WTC11 (cell line): ENCODE measurements around the gene ERG28. TPM values are rescaled to one million over a fixed set of nuclear protein-coding genes. Genes with fewer than 3 reads are reported as not detected.

Experiments
- ATAC-seq: fragments of 200-7000 bp; cut with Tn5 transposase; 2 replicates; pipeline ENCODE4 v1.10.0; 2021; ENCODE audit warnings: mild to moderate bottlenecking, moderate library complexity
- CTCF ChIA-PET: fragments of 300-600 bp; sonication (Branson Sonifier 250); formaldehyde crosslinking; loops from one replicate; lab custom pipeline; 2021; ENCODE audit warnings: antibody characterized with exemption; lab: Charles Lee
- POLR2A ChIA-PET: fragments of 350-600 bp; sonication (Branson Sonifier 250); formaldehyde crosslinking; loops from one replicate; lab custom pipeline; 2021; ENCODE audit warnings: antibody characterized with exemption; lab: Charles Lee
- DNase-seq: peaks from one replicate; pipeline ENCODE4 v3.0.0; 2021; ENCODE audit warnings: low spot score
- H3K27ac Mint-ChIP-seq: 2 replicates; pipeline ENCODE4 v1.8.0; 2021; ENCODE audit warnings: mixed read lengths
- H3K27me3 Mint-ChIP-seq: 2 replicates; pipeline ENCODE4 v1.8.0; 2021; ENCODE audit warnings: low read depth, mild to moderate bottlenecking, moderate library complexity, mixed read lengths
- H3K36me3 Mint-ChIP-seq: 2 replicates; pipeline ENCODE4 v1.8.0; 2021; ENCODE audit warnings: mixed read lengths
- H3K4me1 Mint-ChIP-seq: 2 replicates; pipeline ENCODE4 v1.8.0; 2022; ENCODE audit warnings: mixed read lengths
- H3K4me3 Mint-ChIP-seq: 2 replicates; pipeline ENCODE4 v1.8.0; 2021; ENCODE audit warnings: mild to moderate bottlenecking, moderate library complexity, mixed read lengths
- H3K9me3 Mint-ChIP-seq: 2 replicates; pipeline ENCODE4 v1.8.0; 2021; ENCODE audit warnings: mixed read lengths
- ELF4 ChIP-seq: sonication (generic); formaldehyde crosslinking; IDR thresholded peaks from 2 replicates; pipeline ENCODE4 v1.8.1; 2022; ENCODE audit warnings: low read depth, mild to moderate bottlenecking, moderate library complexity, missing genetic modification reagents
- FOXP1 ChIP-seq: sonication (generic); formaldehyde crosslinking; IDR thresholded peaks from 2 replicates; pipeline ENCODE4 v1.8.0; 2022; ENCODE audit warnings: missing genetic modification reagents, mild to moderate bottlenecking, moderate library complexity, borderline replicate concordance
- GTF2I ChIP-seq: fragments of 250-450 bp; sonication (Bioruptor Pico); conservative IDR thresholded peaks from 2 replicates; pipeline ENCODE4 v1.4.0; 2021; ENCODE audit warnings: mild to moderate bottlenecking
- HMGA2 ChIP-seq: fragments of 250-450 bp; sonication (Bioruptor Pico); IDR thresholded peaks from 2 replicates; pipeline ENCODE4 v1.4.0; 2021; ENCODE audit warnings: mild to moderate bottlenecking, moderate library complexity
- JAZF1 ChIP-seq: fragments of 250-450 bp; sonication (Bioruptor Pico); IDR thresholded peaks from 2 replicates; pipeline ENCODE4 v1.9.0; 2021; ENCODE audit warnings: moderate library complexity, mild to moderate bottlenecking, inconsistent platforms
- MXD4 ChIP-seq: fragments of 250-450 bp; sonication (Bioruptor Pico); IDR thresholded peaks from 2 replicates; pipeline ENCODE4 v1.8.0; 2021; ENCODE audit warnings: mild to moderate bottlenecking, moderate library complexity, borderline replicate concordance
- NR1H2 ChIP-seq: sonication (generic); formaldehyde crosslinking; IDR thresholded peaks from 2 replicates; pipeline ENCODE4 v1.9.0; 2021; ENCODE audit warnings: mild to moderate bottlenecking, moderate library complexity, missing genetic modification reagents
- NR3C1 ChIP-seq: sonication (generic); formaldehyde crosslinking; conservative IDR thresholded peaks from 2 replicates; pipeline ENCODE4 v1.8.1; 2023; ENCODE audit warnings: low read depth, mild to moderate bottlenecking, missing genetic modification reagents
- SMAD3 ChIP-seq: sonication (generic); formaldehyde crosslinking; IDR thresholded peaks from 2 replicates; pipeline ENCODE4 v1.8.0; 2022; ENCODE audit warnings: missing genetic modification reagents, mild to moderate bottlenecking, borderline replicate concordance
- ZNF121 ChIP-seq: sonication (generic); formaldehyde crosslinking; IDR thresholded peaks from 2 replicates; pipeline ENCODE4 v1.8.0; 2023; ENCODE audit warnings: missing genetic modification reagents
- ZNF219 ChIP-seq: sonication (generic); formaldehyde crosslinking; IDR thresholded peaks from 2 replicates; pipeline ENCODE4 v1.8.0; 2023; ENCODE audit warnings: missing genetic modification reagents, mild to moderate bottlenecking, borderline replicate concordance
- ZNF416 ChIP-seq: fragments of 250-450 bp; sonication (Bioruptor Pico); IDR thresholded peaks from 2 replicates; pipeline ENCODE4 v1.9.0; 2021; ENCODE audit warnings: mild to moderate bottlenecking, inconsistent platforms
- total RNA-seq: library from RNA; stranded (reverse); gene quantifications from 3 replicates; pipeline ENCODE4 v1.2.3, GENCODE V29; 2021
- TF ChIP-seq, protein P1 (sequence below): sonication (generic); formaldehyde crosslinking; IDR thresholded peaks from 2 replicates; pipeline ENCODE4 v1.8.1; 2023; ENCODE audit warnings: mild to moderate bottlenecking, moderate library complexity, missing genetic modification reagents
- TF ChIP-seq, protein P2 (sequence below): sonication (generic); formaldehyde crosslinking; IDR thresholded peaks from 2 replicates; pipeline ENCODE4 v1.8.1; 2023; ENCODE audit warnings: mild to moderate bottlenecking, missing genetic modification reagents
- TF ChIP-seq, protein P3 (sequence below): sonication (generic); formaldehyde crosslinking; IDR thresholded peaks from 2 replicates; pipeline ENCODE4 v1.8.1; 2023; ENCODE audit warnings: mild to moderate bottlenecking, missing genetic modification reagents, moderate library complexity
- TF ChIP-seq, protein P4 (sequence below): sonication (generic); formaldehyde crosslinking; IDR thresholded peaks from 2 replicates; pipeline ENCODE4 v1.8.1; 2023; ENCODE audit warnings: mild to moderate bottlenecking, missing genetic modification reagents, borderline replicate concordance
- TF ChIP-seq, protein P5 (sequence below): sonication (generic); formaldehyde crosslinking; IDR thresholded peaks from 2 replicates; pipeline ENCODE4 v1.8.0; 2022; ENCODE audit warnings: mild to moderate bottlenecking, missing genetic modification reagents
- TF ChIP-seq, protein P6 (sequence below): fragments of 250-450 bp; sonication (Bioruptor Pico); IDR thresholded peaks from 2 replicates; pipeline ENCODE4 v1.9.0; 2021; ENCODE audit warnings: mild to moderate bottlenecking
- TF ChIP-seq, protein P7 (sequence below): fragments of 250-450 bp; sonication (Bioruptor Pico); IDR thresholded peaks from 2 replicates; pipeline ENCODE4 v1.9.0; 2021; ENCODE audit warnings: mild to moderate bottlenecking
- TF ChIP-seq, protein P8 (sequence below): sonication (generic); formaldehyde crosslinking; IDR thresholded peaks from 2 replicates; pipeline ENCODE4 v1.8.0; 2022; ENCODE audit warnings: mild to moderate bottlenecking, missing genetic modification reagents

ERG28 gene
- total RNA-seq, 1 experiment from 2014 or later, result 27.9 TPM

DNA sequence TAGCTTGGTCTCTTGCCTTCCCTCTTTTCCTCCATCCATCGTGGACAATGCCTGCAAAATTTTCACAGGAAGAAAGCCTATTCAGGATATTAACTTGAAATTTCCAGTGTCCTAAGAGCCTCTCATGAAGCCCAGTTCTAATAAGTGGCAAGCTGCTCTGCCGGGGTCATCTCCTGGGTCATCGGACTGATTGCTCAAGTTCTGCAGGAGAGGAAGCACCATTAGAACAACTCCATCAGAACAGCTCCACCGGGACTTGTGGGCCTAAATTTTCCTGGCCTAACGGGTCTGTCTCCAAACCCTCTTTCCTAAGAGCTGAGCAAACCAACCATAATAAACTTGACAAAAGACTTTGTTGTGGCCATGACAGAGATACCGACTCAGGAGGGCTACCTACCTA, 13.9 kb downstream of the ERG28 start:
- ChIA-PET CTCF (interaction anchor here (1.2 to 2.5 kb wide), 2 partner anchors 10 to 69 kb away, joined by 3 to 12 read pairs; no protein-coding TSS in a partner anchor), POLR2A (no interaction called here)
- Mint-ChIP-seq H3K27me3 (no peaks in the 10 kb centered on the region), H3K27ac (no peak overlapping the region), H3K36me3 (peaks cover 29% of the 10 kb centered on the region), H3K4me3 (no peak overlapping the region), H3K4me1 (no peaks in the 10 kb centered on the region), H3K9me3 (no peaks in the 10 kb centered on the region)
- TF ChIP-seq FOXP1 (CRISPR knock-in tag) (no peak), SMAD3 (CRISPR knock-in tag) (no peak), ELF4 (no peak), HMGA2 (no peak), MXD4 (CRISPR knock-in tag) (no peak), ZNF416 (CRISPR knock-in tag) (no peak), JAZF1 (no peak), ZNF219 (CRISPR knock-in tag) (no peak), NR3C1 (no peak), GTF2I (CRISPR knock-in tag) (no peak), NR1H2 (no peak), ZNF121 (CRISPR knock-in tag) (no peak)
- TF ChIP-seq, protein P1, sequence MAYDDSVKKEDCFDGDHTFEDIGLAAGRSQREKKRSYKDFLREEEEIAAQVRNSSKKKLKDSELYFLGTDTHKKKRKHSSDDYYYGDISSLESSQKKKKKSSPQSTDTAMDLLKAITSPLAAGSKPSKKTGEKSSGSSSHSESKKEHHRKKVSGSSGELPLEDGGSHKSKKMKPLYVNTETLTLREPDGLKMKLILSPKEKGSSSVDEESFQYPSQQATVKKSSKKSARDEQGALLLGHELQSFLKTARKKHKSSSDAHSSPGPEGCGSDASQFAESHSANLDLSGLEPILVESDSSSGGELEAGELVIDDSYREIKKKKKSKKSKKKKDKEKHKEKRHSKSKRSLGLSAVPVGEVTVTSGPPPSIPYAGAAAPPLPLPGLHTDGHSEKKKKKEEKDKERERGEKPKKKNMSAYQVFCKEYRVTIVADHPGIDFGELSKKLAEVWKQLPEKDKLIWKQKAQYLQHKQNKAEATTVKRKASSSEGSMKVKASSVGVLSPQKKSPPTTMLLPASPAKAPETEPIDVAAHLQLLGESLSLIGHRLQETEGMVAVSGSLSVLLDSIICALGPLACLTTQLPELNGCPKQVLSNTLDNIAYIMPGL (CRISPR knock-in tag), result no peak
- TF ChIP-seq, protein P2, sequence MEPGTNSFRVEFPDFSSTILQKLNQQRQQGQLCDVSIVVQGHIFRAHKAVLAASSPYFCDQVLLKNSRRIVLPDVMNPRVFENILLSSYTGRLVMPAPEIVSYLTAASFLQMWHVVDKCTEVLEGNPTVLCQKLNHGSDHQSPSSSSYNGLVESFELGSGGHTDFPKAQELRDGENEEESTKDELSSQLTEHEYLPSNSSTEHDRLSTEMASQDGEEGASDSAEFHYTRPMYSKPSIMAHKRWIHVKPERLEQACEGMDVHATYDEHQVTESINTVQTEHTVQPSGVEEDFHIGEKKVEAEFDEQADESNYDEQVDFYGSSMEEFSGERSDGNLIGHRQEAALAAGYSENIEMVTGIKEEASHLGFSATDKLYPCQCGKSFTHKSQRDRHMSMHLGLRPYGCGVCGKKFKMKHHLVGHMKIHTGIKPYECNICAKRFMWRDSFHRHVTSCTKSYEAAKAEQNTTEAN, result no peak
- TF ChIP-seq, protein P3, sequence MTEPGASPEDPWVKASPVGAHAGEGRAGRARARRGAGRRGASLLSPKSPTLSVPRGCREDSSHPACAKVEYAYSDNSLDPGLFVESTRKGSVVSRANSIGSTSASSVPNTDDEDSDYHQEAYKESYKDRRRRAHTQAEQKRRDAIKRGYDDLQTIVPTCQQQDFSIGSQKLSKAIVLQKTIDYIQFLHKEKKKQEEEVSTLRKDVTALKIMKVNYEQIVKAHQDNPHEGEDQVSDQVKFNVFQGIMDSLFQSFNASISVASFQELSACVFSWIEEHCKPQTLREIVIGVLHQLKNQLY (CRISPR knock-in tag), result no peak
- TF ChIP-seq, protein P4, sequence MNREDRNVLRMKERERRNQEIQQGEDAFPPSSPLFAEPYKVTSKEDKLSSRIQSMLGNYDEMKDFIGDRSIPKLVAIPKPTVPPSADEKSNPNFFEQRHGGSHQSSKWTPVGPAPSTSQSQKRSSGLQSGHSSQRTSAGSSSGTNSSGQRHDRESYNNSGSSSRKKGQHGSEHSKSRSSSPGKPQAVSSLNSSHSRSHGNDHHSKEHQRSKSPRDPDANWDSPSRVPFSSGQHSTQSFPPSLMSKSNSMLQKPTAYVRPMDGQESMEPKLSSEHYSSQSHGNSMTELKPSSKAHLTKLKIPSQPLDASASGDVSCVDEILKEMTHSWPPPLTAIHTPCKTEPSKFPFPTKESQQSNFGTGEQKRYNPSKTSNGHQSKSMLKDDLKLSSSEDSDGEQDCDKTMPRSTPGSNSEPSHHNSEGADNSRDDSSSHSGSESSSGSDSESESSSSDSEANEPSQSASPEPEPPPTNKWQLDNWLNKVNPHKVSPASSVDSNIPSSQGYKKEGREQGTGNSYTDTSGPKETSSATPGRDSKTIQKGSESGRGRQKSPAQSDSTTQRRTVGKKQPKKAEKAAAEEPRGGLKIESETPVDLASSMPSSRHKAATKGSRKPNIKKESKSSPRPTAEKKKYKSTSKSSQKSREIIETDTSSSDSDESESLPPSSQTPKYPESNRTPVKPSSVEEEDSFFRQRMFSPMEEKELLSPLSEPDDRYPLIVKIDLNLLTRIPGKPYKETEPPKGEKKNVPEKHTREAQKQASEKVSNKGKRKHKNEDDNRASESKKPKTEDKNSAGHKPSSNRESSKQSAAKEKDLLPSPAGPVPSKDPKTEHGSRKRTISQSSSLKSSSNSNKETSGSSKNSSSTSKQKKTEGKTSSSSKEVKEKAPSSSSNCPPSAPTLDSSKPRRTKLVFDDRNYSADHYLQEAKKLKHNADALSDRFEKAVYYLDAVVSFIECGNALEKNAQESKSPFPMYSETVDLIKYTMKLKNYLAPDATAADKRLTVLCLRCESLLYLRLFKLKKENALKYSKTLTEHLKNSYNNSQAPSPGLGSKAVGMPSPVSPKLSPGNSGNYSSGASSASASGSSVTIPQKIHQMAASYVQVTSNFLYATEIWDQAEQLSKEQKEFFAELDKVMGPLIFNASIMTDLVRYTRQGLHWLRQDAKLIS (CRISPR knock-in tag), result no peak
- TF ChIP-seq, protein P5, sequence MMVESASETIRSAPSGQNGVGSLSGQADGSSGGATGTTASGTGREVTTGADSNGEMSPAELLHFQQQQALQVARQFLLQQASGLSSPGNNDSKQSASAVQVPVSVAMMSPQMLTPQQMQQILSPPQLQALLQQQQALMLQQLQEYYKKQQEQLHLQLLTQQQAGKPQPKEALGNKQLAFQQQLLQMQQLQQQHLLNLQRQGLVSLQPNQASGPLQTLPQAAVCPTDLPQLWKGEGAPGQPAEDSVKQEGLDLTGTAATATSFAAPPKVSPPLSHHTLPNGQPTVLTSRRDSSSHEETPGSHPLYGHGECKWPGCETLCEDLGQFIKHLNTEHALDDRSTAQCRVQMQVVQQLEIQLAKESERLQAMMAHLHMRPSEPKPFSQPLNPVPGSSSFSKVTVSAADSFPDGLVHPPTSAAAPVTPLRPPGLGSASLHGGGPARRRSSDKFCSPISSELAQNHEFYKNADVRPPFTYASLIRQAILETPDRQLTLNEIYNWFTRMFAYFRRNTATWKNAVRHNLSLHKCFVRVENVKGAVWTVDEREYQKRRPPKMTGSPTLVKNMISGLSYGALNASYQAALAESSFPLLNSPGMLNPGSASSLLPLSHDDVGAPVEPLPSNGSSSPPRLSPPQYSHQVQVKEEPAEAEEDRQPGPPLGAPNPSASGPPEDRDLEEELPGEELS (CRISPR knock-in tag), result no peak
- TF ChIP-seq, protein P6, sequence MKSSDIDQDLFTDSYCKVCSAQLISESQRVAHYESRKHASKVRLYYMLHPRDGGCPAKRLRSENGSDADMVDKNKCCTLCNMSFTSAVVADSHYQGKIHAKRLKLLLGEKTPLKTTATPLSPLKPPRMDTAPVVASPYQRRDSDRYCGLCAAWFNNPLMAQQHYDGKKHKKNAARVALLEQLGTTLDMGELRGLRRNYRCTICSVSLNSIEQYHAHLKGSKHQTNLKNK, result no peak
- TF ChIP-seq, protein P7, sequence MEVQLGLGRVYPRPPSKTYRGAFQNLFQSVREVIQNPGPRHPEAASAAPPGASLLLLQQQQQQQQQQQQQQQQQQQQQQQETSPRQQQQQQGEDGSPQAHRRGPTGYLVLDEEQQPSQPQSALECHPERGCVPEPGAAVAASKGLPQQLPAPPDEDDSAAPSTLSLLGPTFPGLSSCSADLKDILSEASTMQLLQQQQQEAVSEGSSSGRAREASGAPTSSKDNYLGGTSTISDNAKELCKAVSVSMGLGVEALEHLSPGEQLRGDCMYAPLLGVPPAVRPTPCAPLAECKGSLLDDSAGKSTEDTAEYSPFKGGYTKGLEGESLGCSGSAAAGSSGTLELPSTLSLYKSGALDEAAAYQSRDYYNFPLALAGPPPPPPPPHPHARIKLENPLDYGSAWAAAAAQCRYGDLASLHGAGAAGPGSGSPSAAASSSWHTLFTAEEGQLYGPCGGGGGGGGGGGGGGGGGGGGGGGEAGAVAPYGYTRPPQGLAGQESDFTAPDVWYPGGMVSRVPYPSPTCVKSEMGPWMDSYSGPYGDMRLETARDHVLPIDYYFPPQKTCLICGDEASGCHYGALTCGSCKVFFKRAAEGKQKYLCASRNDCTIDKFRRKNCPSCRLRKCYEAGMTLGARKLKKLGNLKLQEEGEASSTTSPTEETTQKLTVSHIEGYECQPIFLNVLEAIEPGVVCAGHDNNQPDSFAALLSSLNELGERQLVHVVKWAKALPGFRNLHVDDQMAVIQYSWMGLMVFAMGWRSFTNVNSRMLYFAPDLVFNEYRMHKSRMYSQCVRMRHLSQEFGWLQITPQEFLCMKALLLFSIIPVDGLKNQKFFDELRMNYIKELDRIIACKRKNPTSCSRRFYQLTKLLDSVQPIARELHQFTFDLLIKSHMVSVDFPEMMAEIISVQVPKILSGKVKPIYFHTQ, result no peak
- TF ChIP-seq, protein P8, sequence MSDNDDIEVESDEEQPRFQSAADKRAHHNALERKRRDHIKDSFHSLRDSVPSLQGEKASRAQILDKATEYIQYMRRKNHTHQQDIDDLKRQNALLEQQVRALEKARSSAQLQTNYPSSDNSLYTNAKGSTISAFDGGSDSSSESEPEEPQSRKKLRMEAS (CRISPR knock-in tag), result no peak
- no peak for ATAC-seq
- no peak for DNase-seq
